IMR-90 (cell line): ENCODE data around the gene C1QTNF8. TPM values are rescaled to one million over a fixed set of nuclear protein-coding genes. Genes with fewer than 3 reads are reported as not detected.
"Not testable (repeated sequence)": the region's sequence is repeated elsewhere in the genome, so short reads cannot be mapped to it uniquely, and the experiment has no call there.

ENCODE experiments used
- ATAC-seq: fragments of 200-7000 bp; cut with Tn5 transposase; 2 replicates; pipeline ENCODE4 v1.9.1; 2020; ENCODE audit warnings: low read depth, mild to moderate bottlenecking, moderate library complexity
- BruUV-seq: library from RNA; stranded (reverse); fragments of 400-500 nt; replicated peaks from 2 replicates; lab custom pipeline; 2021; lab: Mats Ljungman, UMichigan
- CTCF ChIA-PET: fragments of 300-600 bp; formaldehyde crosslinking; extraction: SDS; loops from one replicate; lab custom pipeline; 2021; ENCODE audit warnings: antibody characterized with exemption; lab: Yijun Ruan, JAX
- POLR2A ChIA-PET: fragments of 300-600 bp; sonication (Branson Sonifier 250); formaldehyde crosslinking; loops from one replicate; lab custom pipeline; 2022; ENCODE audit warnings: antibody characterized with exemption; ENCODE audit not compliant: unreplicated experiment; lab: Charles Lee
- DNase-seq: peaks from one replicate; pipeline ENCODE4 v3.0.0; 2013
- H2AFZ ChIP-seq: replicated peaks from 2 replicates; pipeline ENCODE3; 2013; ENCODE audit warnings: low read length, mild to moderate bottlenecking; ENCODE audit not compliant: poor library complexity
- H2AK5ac ChIP-seq: 2 replicates; pipeline ENCODE4 v1.6.1; 2013; ENCODE audit warnings: low read depth, low read length, inconsistent platforms
- H2AK9ac ChIP-seq: replicated peaks from 2 replicates; pipeline ENCODE3; 2013; ENCODE audit warnings: mild to moderate bottlenecking, low read depth, low read length, moderate library complexity; ENCODE audit not compliant: poor library complexity
- H2BK120ac ChIP-seq: 2 replicates; pipeline ENCODE4 v1.6.1; 2013; ENCODE audit warnings: low read depth, low read length, inconsistent platforms
- H2BK15ac ChIP-seq: 3 replicates; pipeline ENCODE4 v1.6.1; 2013; ENCODE audit warnings: low read depth, low read length, inconsistent platforms
- H2BK20ac ChIP-seq: 2 replicates; pipeline ENCODE4 v1.6.1; 2013; ENCODE audit warnings: low read depth, mild to moderate bottlenecking, inconsistent platforms, low read length, moderate library complexity
- H2BK5ac ChIP-seq: 2 replicates; pipeline ENCODE4 v1.6.1; 2013; ENCODE audit warnings: mild to moderate bottlenecking, low read depth, low read length, inconsistent platforms; ENCODE audit not compliant: poor library complexity, severe bottlenecking
- H3K14ac ChIP-seq: replicated peaks from 2 replicates; pipeline ENCODE4 v1.6.1; 2013; ENCODE audit warnings: low read depth, low read length, inconsistent platforms
- H3K18ac ChIP-seq: 2 replicates; pipeline ENCODE4 v1.6.1; 2013; ENCODE audit warnings: low read depth, low read length, control low read depth
- H3K23ac ChIP-seq: 2 replicates; pipeline ENCODE4 v1.6.1; 2013; ENCODE audit warnings: low read depth, low read length, inconsistent platforms
- H3K27ac ChIP-seq: 2 replicates; pipeline ENCODE4 v1.5.1; 2013; ENCODE audit warnings: mild to moderate bottlenecking, control low read depth, low read length; ENCODE audit not compliant: insufficient read depth
- H3K27me3 ChIP-seq: 2 replicates; pipeline ENCODE4 v1.6.1; 2013; ENCODE audit warnings: low read length; ENCODE audit not compliant: control insufficient read depth, insufficient read depth
- H3K36me3 ChIP-seq: 2 replicates; pipeline ENCODE4 v1.6.1; 2013; ENCODE audit warnings: low read length, mixed read lengths; ENCODE audit not compliant: control insufficient read depth, insufficient read depth
- H3K4ac ChIP-seq: 2 replicates; pipeline ENCODE4 v1.6.1; 2013; ENCODE audit warnings: low read depth, low read length, inconsistent platforms
- H3K4me1 ChIP-seq: 2 replicates; pipeline ENCODE4 v1.6.1; 2013; ENCODE audit warnings: low read length, mixed read lengths; ENCODE audit not compliant: control insufficient read depth, insufficient read depth
- H3K4me2 ChIP-seq: 2 replicates; pipeline ENCODE4 v1.6.1; 2013; ENCODE audit warnings: low read depth, mild to moderate bottlenecking, control low read depth, low read length, moderate library complexity
- H3K4me3 ChIP-seq: 2 replicates; pipeline ENCODE4 v1.5.1; 2013; ENCODE audit warnings: low read depth, mild to moderate bottlenecking, control low read depth, low read length, moderate library complexity; ENCODE audit not compliant: insufficient read depth
- H3K56ac ChIP-seq: 2 replicates; pipeline ENCODE4 v1.6.1; 2013; ENCODE audit warnings: low read length, inconsistent platforms; ENCODE audit not compliant: insufficient read depth; ENCODE audit errors: extremely low read depth
- H3K79me1 ChIP-seq, 2 experiments: 2 replicates each; pipeline ENCODE4 v1.6.1; 2013; ENCODE audit warnings: low read length in 2 of 2, inconsistent platforms in 1 of 2, low read depth in 1 of 2
- H3K9ac ChIP-seq: 2 replicates; pipeline ENCODE4 v1.6.1; 2013; ENCODE audit warnings: low read depth, low read length, control low read depth
- H3K9me1 ChIP-seq: 2 replicates; pipeline ENCODE4 v1.6.1; 2013; ENCODE audit warnings: low read length, inconsistent platforms; ENCODE audit not compliant: insufficient read depth
- H3K9me3 ChIP-seq: 2 replicates; pipeline ENCODE4 v1.6.1; 2013; ENCODE audit warnings: low read length; ENCODE audit not compliant: control insufficient read depth, insufficient read depth
- H4K20me1 ChIP-seq: 2 replicates; pipeline ENCODE4 v1.6.1; 2013; ENCODE audit warnings: low read length, inconsistent platforms; ENCODE audit not compliant: insufficient read depth
- H4K5ac ChIP-seq: 2 replicates; pipeline ENCODE4 v1.6.1; 2013; ENCODE audit warnings: mild to moderate bottlenecking, low read depth, low read length, control low read depth
- H4K8ac ChIP-seq, 2 experiments: 2 replicates each; pipeline ENCODE4 v1.6.1; 2013; ENCODE audit warnings: low read depth in 2 of 2, low read length in 2 of 2, control low read depth in 1 of 2, inconsistent platforms in 1 of 2
- H4K91ac ChIP-seq: 2 replicates; pipeline ENCODE4 v1.6.1; 2013; ENCODE audit warnings: low read depth, low read length, inconsistent platforms; ENCODE audit not compliant: insufficient read depth
- FOS ChIP-seq: fragments of 150-350 bp; IDR thresholded peaks from 2 replicates; pipeline ENCODE4 v1.6.1; 2016; ENCODE audit warnings: low read depth, low read length
- USF2 ChIP-seq: fragments of 150-350 bp; IDR thresholded peaks from 2 replicates; pipeline ENCODE4 v1.6.1; 2017; ENCODE audit warnings: mild to moderate bottlenecking, antibody characterized with exemption, low read length, low read depth
- WGBS, 2 experiments: methylation state at CpG; one replicate each; pipeline versions ENCODE4 v1.1.5 to v1.1.7; 2013; ENCODE audit warnings: missing lambda C conversion rate in 2 of 2; ENCODE audit not compliant: insufficient read length in 1 of 2; ENCODE audit errors: extremely low coverage in 2 of 2; 5-methylcytosine and 5-hydroxymethylcytosine counted together
- dilution Hi-C: fragments of 300-500 bp; cut with HindIII; formaldehyde crosslinking; loops from one replicate; pipeline ENCODE4 v1.14.3; 2018; ENCODE audit warnings: low sequenced_read_pairs; ENCODE audit not compliant: unreplicated experiment
- in situ Hi-C: fragments of 300-500 bp; cut with MboI; formaldehyde crosslinking; loops from 3 replicates; pipeline ENCODE4 v1.14.3; 2019; ENCODE audit warnings: low sequenced_read_pairs, inconsistent platforms, mixed read lengths
- intact Hi-C: fragments of 100-400 bp; cut with micrococcal nuclease; formaldehyde crosslinking; loops from 2 replicates; pipeline ENCODE4 v1.10.0; 2022
- polyA plus RNA-seq, 3 experiments: library from polyadenylated mRNA; depleted of rRNA; stranded (reverse); fragments of >200 nt; gene quantifications; 2 replicates each; pipeline ENCODE4 v1.2.3, GENCODE V29; 2012; ENCODE audit warnings: low replicate concordance in 1 of 3
- total RNA-seq: library from RNA; depleted of rRNA; stranded (reverse); fragments of >200 nt; gene quantifications from 2 replicates; pipeline ENCODE4 v1.2.3, GENCODE V29; 2012

C1QTNF8 gene
- total and polyA plus RNA-seq, 2 of the 4 experiments (the other 2 are of a cell fraction), result not detected

- Histone ChIP-seq H2AFZ (no peak overlapping the region), H3K4me1 (no peaks in the 10 kb centered on the region), H3K14ac (no peak overlapping the region), H3K9ac (no peak overlapping the region), H3K79me1 (no peaks in the 10 kb centered on the region), H4K20me1 (no peaks in the 10 kb centered on the region), H2BK120ac (no peak overlapping the region), H3K27ac (no peak overlapping the region), H3K4ac (no peak overlapping the region), H2BK5ac (no peak overlapping the region), H2BK20ac (no peak overlapping the region), H2BK15ac (no peak overlapping the region), H4K5ac (no peak overlapping the region), H3K4me2 (no peak overlapping the region), H4K91ac (no peak overlapping the region), H3K4me3 (no peak overlapping the region), H3K18ac (no peak overlapping the region), H3K9me3 (peaks cover 21% of the 10 kb centered on the region), H3K27me3 (peaks cover 25% of the 10 kb centered on the region), H2AK9ac (no peak overlapping the region), H3K56ac (no peak overlapping the region), H3K9me1 (no peaks in the 10 kb centered on the region), H3K36me3 (no peaks in the 10 kb centered on the region), H2AK5ac (no peak overlapping the region), H3K23ac (no peak overlapping the region), H4K8ac (no peak overlapping the region)
- POLR2A ChIA-PET, result no interaction called here
- WGBS, 2 experiments, result 47% methylated on average over 18 of the region's 40 CpGs; no CpG with 5 or more reads in 1 of the 2 experiments
- dilution Hi-C loops, result no loop called here
- DNase-seq, result no peak
- CTCF ChIA-PET, result no interaction called here
- intact Hi-C loops, result no loop called here
- TF ChIP-seq FOS (no peak), USF2 (no peak)
- BruUV-seq, result no TSS peak
- ATAC-seq, result no peak
- in situ Hi-C loops, result no loop called here
Observed at GRCh38 chr16:1088295-1089170, 7.5 kb downstream of the C1QTNF8 start.

DNA sequence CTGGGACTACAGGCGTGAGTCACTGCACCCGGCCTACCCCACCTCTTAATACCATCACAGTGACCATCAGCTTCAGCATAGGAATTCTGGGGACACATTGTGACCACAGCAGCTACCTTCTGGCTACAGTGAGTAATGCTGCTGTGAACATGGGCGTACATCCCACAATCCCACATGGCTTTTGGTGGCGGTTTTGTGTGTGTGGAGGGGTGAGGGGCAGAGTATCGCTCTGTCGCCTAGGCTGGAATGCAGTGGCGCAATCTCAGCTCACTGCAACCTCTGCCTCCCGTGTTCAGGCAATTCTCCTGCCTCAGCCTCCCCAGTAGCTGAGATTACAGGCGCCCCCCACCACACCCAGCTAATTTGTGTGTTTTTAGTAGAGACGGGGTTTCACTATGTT is 9.6 kb downstream of the C1QTNF8 start:
- CTCF ChIA-PET, BruUV-seq, H2BK15ac ChIP-seq, H3K9ac ChIP-seq, H3K14ac ChIP-seq, H3K79me1 ChIP-seq, in situ Hi-C loops, POLR2A ChIA-PET, H3K18ac ChIP-seq, H2AK5ac ChIP-seq, H3K9me1 ChIP-seq, DNase-seq, H4K5ac ChIP-seq, H4K91ac ChIP-seq, H3K4ac ChIP-seq, H3K56ac ChIP-seq, dilution Hi-C loops, H2BK120ac ChIP-seq, H3K27ac ChIP-seq, H3K36me3 ChIP-seq, H2BK20ac ChIP-seq, ATAC-seq, H4K8ac ChIP-seq, H4K20me1 ChIP-seq, H2BK5ac ChIP-seq, H3K4me2 ChIP-seq, H3K4me3 ChIP-seq, H3K23ac ChIP-seq, intact Hi-C loops, H2AFZ ChIP-seq, H2AK9ac ChIP-seq, H3K4me1 ChIP-seq: not testable (repeated sequence)
- WGBS, 2 experiments, result no CpG with 5 or more reads among the region's 10 CpGs
- Histone ChIP-seq H3K27me3 (peaks cover 33% of the 10 kb centered on the region), H3K9me3 (peaks cover 21% of the 10 kb centered on the region)
